T-helper 2 cell treated with Interferon-gamma antibody and Interleukin-4, amounts not matched to agents 100 ng/mL and 5 ng/mL, for 36 hours (primary cell): ENCODE results near the gene OAF. TPM values are rescaled to one million over a fixed set of nuclear protein-coding genes. Genes with fewer than 3 reads are reported as not detected.
"Not testable (repeated sequence)": the region's sequence is repeated elsewhere in the genome, so short reads cannot be mapped to it uniquely, and the experiment has no call there.

Experiments
- intact Hi-C: fragments of 100-400 bp; cut with micrococcal nuclease; formaldehyde crosslinking; loops from one replicate; pipeline ENCODE4 v1.15.1; 2023
- total RNA-seq: library from RNA; stranded (reverse); gene quantifications from 2 replicates; pipeline ENCODE4 v1.2.3, GENCODE V29; 2022

The OAF gene
- 2.3 and 2.7 TPM in 2 replicates for total RNA-seq

DNA sequence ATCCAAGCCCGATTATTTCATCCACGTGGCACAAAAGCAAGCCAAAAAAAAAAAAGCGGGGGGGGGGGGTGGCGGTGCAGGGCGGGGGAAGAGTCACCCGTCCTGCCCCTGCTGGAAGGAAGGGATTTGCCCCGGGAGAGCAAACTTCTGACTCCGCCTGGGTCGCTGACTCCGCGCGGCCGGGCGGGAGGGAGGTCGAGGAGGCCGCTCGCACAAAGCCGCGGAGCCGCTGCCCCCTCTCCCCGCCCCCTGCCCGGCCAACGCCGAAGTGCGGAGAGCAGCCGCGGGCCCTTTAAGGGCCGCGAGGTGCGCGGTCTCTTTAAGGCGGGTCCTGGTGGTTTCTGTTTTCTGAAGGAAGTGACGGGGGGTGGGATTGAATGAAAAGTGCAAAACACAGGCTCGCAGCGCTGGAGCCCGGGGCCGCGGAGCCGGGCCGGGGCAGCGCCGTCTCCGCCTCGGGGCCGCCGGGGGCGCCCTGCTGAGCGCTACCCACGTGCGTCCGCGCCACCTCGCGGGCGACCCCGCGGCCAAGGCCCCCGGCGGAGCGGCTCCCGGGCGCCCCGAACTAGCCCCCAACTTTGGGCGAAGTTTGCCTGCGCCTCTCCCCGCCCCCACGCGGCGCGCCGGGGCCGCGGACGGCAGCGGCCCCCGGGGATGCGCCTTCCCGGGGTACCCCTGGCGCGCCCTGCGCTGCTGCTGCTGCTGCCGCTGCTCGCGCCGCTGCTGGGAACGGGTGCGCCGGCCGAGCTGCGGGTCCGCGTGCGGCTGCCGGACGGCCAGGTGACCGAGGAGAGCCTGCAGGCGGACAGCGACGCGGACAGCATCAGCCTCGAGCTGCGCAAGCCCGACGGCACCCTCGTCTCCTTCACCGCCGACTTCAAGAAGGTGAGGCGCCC is at the start of gene OAF:
TSS of gene OAF (plus strand) at position 407 of the 896 bp plus-strand sequence. CDS start at position 655, 248 bp downstream.
- intact Hi-C loops, result no loop called here

DNA sequence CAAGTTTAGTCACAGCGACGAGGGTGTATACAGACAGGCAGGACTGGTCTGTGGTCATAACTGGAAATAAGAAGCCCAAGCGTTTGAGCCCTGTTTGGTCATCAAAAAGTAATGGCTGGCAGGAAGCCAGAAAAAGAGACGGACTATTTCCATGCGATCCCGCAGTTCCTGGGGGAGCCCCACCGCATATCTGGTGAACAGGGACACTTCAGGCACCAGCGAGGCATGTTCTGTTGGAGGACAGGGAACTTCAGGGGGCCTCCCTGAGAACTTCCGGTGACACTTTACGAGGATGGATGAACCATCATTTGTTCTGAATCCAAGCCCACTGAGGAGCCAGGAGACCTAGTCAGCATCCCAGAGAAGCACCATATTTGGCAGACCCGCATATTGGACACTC is 43.2 kb upstream of the OAF start:
- intact Hi-C loops, result loop anchor here (5.0 kb wide), 1 partner anchor 440 kb away; the partner anchor contains the start of gene NECTIN1

DNA sequence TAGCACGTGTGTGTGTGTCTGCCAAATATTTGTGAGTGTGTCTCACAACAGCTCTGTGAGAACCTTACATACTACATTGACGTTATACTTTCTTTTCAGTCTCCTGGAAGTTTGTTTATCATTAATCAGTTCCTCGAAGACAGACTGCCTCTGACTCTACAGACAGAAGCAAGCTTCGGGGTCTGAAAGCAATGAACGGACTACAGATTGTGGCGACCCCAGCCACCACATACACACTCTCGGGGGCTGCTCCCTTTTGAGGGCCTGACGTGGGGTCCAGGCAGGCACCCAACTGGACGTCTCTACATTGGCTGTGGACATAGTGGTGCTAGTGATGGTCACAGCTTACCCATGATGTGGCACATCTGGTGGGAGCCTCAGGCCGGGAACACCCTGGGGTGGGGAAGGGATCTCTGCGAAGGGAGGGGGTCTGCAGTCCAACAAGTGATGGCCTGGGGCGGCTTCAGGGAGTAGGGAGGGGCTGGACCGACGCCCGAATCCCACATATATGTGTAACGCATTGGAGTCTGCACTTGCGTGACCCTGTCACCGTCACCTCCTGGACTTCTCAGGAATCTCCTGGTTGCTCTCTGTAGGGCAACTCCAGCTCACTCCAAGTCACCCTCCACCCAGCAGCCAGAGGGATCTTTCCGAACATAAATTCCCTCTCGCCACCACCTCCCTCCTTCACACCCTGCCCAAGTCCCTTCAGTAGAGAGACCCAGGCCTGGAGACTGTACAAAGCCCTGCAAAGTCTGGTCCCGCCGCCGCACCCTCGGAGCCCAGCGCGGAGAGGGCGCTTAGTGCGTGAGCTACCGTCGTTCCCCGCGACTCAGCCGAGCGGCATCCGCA is 42.5 kb upstream of the OAF start:
- intact Hi-C loops, result loop anchor here (5.0 kb wide), 1 partner anchor 441 kb away; the partner anchor contains the start of gene NECTIN1

DNA sequence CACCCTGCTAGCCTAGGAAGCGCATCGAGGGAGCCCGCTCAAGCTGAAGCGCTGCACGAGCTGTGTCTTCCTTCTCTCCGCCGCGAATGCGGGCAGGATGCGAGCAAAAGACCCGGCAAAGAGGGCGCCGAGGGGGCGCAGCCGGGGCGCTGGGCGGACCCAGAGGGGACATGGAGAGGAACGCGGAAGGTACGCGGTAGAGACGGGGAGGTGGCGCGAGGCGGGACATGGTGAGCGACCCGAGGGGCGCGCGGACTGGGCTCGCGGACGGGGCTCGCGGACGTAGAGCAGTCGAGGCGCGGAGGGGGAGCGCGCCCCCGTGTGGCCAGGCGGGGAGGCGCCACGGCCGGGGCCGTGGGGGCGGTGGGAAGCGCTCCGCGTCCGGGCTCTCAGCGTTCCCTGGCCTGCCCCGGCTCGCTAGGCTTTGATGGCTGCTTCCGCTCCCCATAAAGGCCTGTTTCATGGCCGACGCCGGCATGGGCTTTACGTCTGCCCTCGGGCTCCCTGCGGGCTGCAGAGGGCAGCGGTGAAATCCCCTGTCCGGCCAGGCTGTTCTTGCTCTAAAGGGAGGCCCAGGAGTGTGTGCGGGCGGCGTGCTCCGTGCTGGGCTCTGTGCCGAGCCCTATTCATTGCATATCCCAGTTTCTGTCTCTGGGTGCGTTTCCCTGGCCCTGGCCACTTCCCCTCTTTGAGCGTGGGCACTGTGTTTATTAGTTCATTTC is 41.7 kb upstream of the OAF start:
- intact Hi-C loops, result loop anchor here (5.0 kb wide), 1 partner anchor 442 kb away; the partner anchor contains the start of gene NECTIN1

DNA sequence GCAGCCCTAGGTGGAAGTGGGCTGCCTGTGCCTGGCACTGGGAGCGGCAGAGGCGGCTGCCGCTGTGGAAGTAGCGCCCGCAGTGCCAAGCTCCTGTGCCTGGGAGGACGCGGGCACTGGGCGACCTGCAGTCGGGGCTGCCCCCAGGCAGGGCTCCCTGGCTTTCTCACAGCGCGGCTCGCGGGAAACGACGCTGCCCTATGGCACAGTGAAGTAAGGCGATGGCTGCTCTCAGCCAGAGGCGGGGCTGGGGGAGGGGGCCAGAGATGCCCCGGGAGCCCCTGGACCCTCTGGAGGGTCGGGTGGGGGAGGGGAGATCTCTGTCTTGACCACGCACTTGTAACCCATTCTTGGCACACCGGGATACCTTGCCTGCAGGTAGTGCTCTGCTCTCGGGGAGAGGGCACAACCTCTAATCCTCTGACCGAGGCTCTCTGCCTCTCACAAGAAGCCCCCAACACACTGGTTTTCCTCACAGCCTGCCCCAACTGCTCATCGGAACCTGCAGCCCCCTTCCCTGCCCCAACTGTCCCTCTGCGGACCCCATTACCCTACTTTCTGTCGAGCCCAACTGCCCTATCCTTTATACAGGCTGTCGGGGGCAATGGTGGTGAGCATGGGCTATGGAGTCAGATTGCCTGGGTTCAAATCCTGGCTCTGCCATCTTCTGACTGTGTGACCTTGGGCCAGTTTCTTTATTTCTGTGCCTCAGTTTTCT is 40.7 kb upstream of the OAF start:
- intact Hi-C loops, result loop anchor here (5.0 kb wide), 1 partner anchor 443 kb away; the partner anchor contains the start of gene NECTIN1

DNA sequence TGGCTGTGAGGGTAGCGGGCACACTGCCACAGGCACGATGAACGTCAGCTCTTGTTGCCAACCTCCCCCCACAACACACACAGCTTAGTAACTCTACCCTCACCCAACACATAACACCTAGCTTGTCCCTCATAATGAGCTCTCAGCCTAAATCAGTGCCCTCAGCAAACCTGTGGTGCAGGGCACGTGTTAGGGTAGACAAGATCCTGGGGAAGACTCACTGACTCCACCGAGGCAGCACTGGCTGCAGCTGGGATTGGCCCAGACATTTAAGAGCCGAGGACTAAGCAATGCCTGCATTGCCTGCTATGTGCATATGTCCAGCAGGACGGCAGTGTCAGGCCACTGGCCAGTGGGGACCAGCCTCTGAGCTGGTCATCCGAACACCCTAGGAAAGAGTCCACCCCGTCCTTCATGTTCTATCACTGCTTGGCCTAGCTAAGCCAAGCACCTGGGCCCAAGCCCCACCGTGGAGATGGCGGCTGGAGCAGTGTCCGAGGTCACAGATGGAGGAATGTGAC is 40.0 kb upstream of the OAF start:
- intact Hi-C loops, result no loop called here

DNA sequence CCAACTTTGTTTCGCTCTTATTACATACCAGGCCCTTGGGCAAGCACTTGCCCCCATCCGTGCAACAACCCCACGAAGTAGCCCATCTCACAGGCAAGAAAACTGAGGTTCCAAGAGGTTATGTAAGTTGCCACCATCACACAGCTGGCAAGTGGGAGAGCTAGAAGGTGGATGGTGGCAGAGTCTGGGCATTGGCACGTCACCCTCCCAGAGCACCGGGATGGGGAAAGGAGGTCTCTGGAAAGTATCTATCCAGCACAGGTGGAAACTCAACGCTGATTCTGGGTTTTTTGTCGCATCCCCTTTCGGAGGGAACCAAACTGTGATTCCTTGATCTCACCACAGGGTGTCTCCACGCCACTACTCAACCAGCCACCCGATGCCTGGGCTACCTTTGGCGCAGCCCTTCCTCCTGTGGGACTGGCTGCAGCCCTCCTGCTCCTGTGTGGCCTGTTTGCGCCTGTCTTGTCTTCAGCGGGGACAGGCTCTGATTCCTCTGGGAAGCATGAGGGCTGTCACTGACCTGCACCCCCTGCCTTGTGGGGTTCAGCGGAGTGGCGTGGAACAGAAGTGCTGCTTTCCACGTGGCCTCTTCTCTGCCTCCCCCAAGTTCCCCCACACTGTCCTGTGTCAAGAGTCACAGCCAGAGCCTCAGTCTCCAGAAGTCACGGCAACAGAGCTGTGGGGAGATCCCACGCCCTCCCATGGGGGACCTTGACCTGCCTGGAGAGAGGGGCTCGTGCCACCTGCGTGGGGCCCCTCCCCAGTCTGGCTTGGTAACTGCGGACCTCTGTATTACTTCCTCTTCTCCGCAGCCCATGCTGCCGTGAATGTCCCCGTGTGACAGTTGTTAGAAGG is 38.5 kb upstream of the OAF start:
- intact Hi-C loops, result loop anchor here (1.0 kb wide), 2 partner anchors 57 to 131 kb away; no protein-coding TSS in a partner anchor

DNA sequence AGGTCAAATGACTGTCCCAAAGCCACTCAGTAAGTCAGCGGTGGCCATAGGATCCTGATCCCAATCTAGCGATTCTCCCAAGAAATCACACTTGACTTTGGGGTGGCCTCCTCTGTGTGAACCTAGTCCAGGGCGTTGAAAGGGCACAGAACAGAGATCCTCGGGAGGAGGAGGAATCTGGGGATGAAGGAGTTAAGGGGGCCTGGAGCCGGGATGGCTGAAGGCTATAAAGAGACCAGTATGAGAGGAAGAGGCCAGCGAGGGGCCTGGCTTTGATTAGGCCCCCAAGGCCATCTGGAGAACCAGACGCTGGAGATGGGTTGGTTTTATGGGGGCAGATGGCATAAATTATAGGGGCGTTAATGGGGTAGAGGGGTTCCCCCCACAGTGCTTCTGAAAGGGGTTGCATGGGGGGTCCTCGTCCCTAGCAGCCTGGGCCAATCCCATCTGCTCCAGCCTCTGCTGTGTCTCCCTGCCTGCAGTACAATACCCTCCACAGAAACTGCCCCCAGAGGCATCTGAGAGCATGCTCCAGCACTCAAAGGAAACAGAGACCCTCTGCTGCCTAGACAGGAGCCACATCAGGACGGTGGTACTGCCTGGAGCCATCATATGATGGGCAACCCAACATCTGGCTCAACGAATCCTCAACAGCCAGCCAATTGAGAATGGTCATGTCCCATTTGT is 37.7 kb upstream of the OAF start:
- intact Hi-C loops, result no loop called here

DNA sequence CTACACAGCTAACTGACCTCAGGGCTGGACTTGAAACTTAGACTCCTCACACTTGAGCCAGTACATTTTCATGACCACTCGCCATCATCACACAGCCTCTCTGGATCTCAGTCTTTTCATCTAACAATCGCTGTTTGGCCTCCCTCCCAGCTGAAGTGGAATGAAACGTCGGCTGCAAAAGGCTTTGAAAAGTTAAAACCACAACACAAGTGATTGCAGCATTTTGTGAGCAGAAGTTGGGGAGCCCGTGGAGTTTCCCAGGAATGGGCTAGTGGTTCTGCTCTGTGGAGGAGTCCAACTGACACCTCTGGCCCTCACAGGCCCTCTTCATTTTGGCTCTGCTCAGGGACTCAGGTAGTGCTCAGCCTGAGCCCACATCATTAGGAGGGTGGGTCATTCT is 37.0 kb upstream of the OAF start:
- intact Hi-C loops, result no loop called here

DNA sequence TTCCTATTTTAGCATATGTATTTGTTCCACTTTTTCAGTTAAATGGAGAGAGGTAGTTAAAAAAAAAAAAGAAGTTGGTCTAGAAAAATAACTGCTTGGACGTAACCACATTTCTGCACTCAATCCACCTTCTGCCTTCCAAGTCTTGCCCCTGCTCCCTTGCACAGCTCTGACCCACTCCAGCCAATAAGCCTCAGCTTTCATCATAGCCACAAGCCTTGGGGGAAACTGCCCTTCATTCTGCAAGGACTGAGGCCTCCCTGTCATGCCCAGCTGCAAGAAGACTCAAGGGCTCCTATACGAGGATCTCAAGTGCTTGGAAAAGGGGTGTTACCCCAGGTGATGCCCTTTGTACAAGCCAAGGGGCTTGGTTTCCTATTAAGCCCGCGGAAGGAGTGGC is 36.0 kb upstream of the OAF start:
- intact Hi-C loops, result no loop called here

DNA sequence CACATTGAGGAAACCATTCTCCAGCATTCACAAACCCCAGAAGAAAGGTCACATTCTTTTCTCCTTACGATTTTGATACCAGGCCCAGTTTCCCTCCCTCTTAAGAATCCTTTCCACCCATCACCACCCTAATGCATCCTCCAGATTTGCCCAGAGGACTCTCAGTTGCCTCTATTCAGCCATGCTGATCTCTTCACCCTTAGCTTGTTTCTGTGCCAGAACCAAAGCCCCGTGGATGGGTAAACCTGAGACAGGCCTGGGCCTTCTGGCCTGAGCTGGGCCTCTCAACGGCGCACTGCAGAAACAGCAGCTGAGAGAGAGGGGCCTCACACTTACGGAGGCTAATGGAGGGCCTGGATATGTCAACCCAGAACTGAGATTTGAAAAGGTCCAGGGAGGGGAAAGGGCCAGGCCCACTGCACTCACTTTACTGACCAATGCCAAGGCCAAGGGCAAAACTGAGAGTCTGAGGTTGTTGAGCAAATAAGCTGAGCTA is 32.2 kb upstream of the OAF start:
- intact Hi-C loops, result no loop called here

DNA sequence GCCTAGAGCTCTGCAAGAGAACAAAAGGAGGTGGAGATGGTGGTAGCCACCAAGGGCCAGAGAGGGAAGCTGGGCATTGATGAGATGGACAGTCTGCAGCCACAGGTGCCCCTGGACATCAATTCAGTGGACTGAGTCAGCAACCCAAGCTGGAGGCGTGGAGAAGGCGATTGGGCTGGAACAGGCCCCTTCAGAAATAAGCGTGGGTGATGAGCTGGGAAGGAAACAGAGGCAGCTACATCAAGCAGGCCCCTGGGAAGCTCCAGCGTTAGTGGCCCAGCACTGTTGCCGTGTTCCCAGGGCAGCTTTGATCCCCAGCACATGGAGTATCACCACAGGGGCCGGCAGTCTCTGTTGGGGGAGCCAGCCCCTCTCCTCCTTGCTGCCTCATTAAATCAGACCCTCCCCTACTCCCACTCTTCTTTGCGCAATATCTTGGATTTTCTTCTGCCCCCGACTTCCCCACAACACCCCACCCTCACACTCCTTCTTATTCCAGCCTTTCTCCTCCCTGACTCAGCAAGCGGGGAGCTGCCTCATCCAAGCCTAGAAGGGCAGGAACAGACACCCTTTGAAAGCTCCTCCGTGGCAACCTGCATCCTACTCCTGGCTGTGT is 31.7 kb upstream of the OAF start:
- intact Hi-C loops, result no loop called here

DNA sequence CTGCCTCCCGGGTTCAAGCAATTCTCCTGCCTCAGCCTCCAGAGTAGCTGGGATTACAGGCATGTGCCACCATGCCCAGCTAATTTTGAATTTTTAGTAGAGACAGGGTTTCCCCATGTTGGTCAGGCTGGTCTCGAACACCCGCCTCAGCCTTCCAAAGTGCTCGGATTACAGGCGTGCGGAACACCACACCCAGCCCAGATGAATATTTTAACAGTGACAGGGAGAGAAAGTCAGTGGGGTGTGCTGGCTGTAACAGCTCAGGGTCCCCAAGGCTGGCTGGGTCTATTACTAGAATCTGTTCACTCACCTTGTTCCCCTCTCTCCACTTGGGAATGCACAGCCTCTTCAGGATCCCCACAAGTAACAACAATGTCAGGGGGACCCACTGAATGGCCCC is 30.8 kb upstream of the OAF start:
- intact Hi-C loops, result not testable (repeated sequence)

DNA sequence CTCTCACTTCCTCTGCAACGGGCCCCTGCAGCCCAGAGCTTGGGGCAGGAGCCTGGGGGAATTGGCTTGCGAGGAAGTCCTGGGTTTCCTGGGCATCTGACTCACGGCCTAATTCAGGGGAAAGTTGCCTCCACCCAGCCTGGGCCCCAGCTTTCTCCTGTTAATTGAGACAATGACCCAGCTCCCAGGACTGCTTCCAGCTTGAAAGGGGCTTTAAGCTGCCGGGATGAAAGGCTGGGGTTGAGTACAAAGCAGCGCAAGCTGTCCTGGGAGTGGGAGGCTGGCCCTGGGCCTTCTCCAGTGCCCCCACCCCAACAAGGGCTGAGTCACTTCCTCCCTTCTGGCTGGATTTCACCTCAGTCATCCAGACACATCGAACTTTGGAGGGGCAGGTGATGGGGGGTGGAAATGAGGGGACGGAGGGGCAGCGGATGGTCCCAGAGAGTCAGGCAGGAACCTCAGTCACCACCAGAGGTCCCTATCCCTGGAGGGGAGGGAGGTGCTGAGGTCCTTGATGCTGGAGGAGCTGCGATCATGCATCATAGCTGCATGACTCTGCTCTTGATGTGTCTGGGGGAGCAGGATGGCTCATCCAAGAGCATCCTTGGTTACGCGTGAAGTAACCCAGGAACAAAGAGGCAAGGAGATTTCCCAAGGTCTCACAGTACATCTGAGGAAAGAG is 30.1 kb upstream of the OAF start:
- intact Hi-C loops, result no loop called here

DNA sequence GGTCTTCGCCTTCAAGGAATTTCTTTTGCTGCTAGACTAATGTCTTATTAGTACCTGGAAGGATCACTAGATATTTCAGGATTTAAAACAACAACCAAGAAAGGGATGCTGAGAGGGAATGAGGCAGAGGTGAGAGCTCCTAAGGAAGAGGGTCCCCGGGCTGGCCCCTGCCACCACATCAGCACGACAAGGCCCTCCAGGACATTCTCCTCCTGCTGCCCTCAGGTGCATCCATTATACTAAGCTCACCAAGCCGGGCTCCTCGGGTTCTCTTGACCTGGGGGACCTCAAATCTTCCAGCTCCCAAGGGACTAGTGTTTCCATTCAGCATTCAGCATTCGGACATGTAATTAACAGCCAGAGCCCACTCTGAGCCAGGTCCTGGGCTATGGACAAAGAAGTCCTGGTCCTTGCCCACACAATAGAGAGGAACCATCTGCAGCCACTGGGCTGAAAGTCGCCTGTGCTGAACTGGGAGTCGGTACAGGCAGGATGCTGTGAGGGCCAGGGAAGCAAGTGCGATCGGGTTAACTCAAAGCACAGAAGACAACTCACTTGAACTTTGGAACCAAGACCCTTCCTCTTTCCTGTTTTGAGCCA is 29.4 kb upstream of the OAF start:
- intact Hi-C loops, result no loop called here

DNA sequence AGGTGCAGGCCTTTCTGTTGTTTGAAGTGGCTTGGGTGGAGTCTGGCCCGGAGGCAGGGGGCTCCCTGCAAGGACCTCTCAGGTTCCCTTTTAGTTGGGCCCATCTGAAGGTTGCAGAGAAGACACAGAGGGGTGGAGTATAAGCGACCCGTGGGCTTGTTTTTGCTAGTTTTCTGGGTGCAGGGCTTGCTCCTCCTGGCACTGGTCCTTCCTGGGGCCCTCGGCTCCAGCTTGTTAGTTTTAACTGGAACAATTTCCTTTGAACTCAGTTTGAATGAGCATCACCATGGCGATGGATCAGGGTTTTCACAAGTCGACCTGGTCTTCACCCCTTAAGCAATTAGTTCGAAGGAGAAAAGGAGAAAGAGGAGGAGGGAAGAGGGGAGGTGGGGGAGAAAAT is 28.5 kb upstream of the OAF start:
- intact Hi-C loops, result no loop called here

DNA sequence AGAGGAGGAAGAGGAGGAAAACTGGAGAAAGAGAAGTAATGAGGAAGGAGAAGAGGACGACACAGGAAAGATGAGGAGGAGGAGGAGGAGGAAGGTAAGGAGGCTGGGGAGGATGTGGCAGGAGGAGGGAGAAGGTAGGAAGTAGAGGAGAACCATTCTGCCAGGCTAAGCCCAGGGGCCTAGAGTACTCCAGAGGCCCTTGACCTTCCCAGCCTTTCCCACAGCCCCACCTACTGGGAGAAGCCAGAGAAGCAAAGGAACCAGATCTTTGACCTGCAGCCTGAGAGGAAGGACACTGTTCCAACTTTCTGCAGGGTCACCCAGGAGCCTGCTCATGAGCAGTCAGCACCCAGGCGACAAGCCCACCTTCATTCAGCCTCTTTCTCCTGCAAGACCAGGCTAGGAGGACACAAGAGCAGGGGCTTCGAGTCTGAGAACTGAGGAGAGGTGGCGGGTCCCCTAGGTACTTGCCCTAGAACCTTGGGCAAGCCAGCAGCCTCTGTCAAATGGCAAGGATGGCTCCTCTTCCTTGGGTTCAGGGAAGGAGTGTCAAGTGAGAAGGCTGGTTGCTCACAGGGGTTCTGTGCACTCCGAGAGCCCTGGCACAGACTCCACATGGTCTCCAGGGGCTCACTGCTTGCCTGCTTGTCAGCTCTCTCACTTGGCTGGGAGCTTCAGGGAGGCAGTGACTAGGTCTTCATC is 27.9 kb upstream of the OAF start:
- intact Hi-C loops, result no loop called here
